Neural cell (in vitro differentiated cells): ENCODE results near the gene VSTM4. TPM values are rescaled to one million over a fixed set of nuclear protein-coding genes. Genes with fewer than 3 reads are reported as not detected.

Source experiments
- H2AFZ ChIP-seq: fragments of 200-600, 300-800 bp; sonication (generic), shearing (Covaris generic); 2 replicates; pipeline ENCODE4 v1.6.0; 2014; ENCODE audit warnings: low read depth, mild to moderate bottlenecking, antibody characterized with exemption, low read length, moderate library complexity
- H3F3A ChIP-seq: fragments of 200-600 bp; shearing (Covaris generic); 2 replicates; pipeline ENCODE4 v1.6.1; 2016; ENCODE audit warnings: mild to moderate bottlenecking, moderate library complexity, mixed read lengths, antibody characterized with exemption, low read length; ENCODE audit not compliant: insufficient read depth, poor library complexity, severe bottlenecking
- H3K27ac ChIP-seq: fragments of 200-600, 300-800 bp; sonication (generic), shearing (Covaris generic); 2 replicates; pipeline ENCODE4 v1.5.1; 2014; ENCODE audit warnings: mild to moderate bottlenecking, low read length, moderate library complexity
- H3K27me3 ChIP-seq: fragments of 300-800, 200-600 bp; sonication (generic), shearing (Covaris generic); 2 replicates; pipeline ENCODE4 v1.6.0; 2014; ENCODE audit warnings: mild to moderate bottlenecking, low read depth, low read length, moderate library complexity; ENCODE audit not compliant: insufficient read depth
- H3K36me3 ChIP-seq: fragments of 300-800, 200-600 bp; sonication (generic), shearing (Covaris generic); 2 replicates; pipeline ENCODE4 v1.5.1; 2014; ENCODE audit warnings: mild to moderate bottlenecking, antibody characterized with exemption, low read length, moderate library complexity; ENCODE audit not compliant: insufficient read depth
- H3K4me2 ChIP-seq: fragments of 300-800, 200-600 bp; sonication (generic), shearing (Covaris generic); 2 replicates; pipeline ENCODE4 v1.6.0; 2014; ENCODE audit warnings: mild to moderate bottlenecking, low read length
- H3K4me3 ChIP-seq: fragments of 300-800, 200-600 bp; sonication (generic), shearing (Covaris generic); 2 replicates; pipeline ENCODE4 v1.5.1; 2014; ENCODE audit warnings: mild to moderate bottlenecking, low read length, moderate library complexity
- H3K79me2 ChIP-seq: fragments of 200-600 bp; shearing (Covaris generic); replicated peaks from 2 replicates; pipeline ENCODE4 v1.6.0; 2014; ENCODE audit warnings: mild to moderate bottlenecking, low read length, moderate library complexity; ENCODE audit not compliant: insufficient read depth
- H3K9ac ChIP-seq: fragments of 300-800, 200-600 bp; sonication (generic), shearing (Covaris generic); 2 replicates; pipeline ENCODE4 v1.6.1; 2016; ENCODE audit warnings: mild to moderate bottlenecking, low read length, mixed read lengths
- H3K9me2 ChIP-seq: fragments of 200-600 bp; shearing (Covaris generic); 2 replicates; pipeline ENCODE4 v1.6.1; 2016; ENCODE audit warnings: mild to moderate bottlenecking, low read length, mixed read lengths; ENCODE audit not compliant: insufficient read depth
- H3K9me3 ChIP-seq: fragments of 200-600, 300-800 bp; sonication (generic), shearing (Covaris generic); 2 replicates; pipeline ENCODE4 v1.6.1; 2016; ENCODE audit warnings: mild to moderate bottlenecking, mixed run types, low read length, moderate library complexity, mixed read lengths
- H4K20me1 ChIP-seq: fragments of 200-600 bp; shearing (Covaris generic); 2 replicates; pipeline ENCODE4 v1.6.1; 2016; ENCODE audit warnings: mild to moderate bottlenecking, mixed run types; ENCODE audit not compliant: insufficient read depth
- EP300 ChIP-seq: fragments of 450-650 bp; conservative IDR thresholded peaks from 2 replicates; pipeline ENCODE4 v1.6.1; 2014; ENCODE audit warnings: antibody characterized with exemption, mild to moderate bottlenecking, moderate library complexity; ENCODE audit not compliant: poor library complexity, severe bottlenecking
- EZH2 ChIP-seq: fragments of 200-600, 300-800 bp; shearing (Covaris generic), sonication (generic); IDR thresholded peaks from 2 replicates; pipeline ENCODE4 v1.6.1; 2014; ENCODE audit warnings: antibody characterized with exemption, low read length, borderline replicate concordance, mild to moderate bottlenecking; ENCODE audit not compliant: insufficient read depth, poor library complexity, severe bottlenecking
- MXI1 ChIP-seq: fragments of 450-650 bp; conservative IDR thresholded peaks from 2 replicates; pipeline ENCODE4 v1.6.1; 2014; ENCODE audit warnings: antibody characterized with exemption, mild to moderate bottlenecking; ENCODE audit not compliant: poor library complexity, severe bottlenecking
- POLR2AphosphoS5 ChIP-seq: IDR thresholded peaks from 2 replicates; pipeline ENCODE4 v1.6.1; 2012
- RAD21 ChIP-seq: fragments of 450-650 bp; conservative IDR thresholded peaks from 2 replicates; pipeline ENCODE4 v1.6.1; 2014; ENCODE audit warnings: antibody characterized with exemption, mild to moderate bottlenecking, moderate library complexity
- SMC3 ChIP-seq: fragments of 450-650 bp; conservative IDR thresholded peaks from 2 replicates; pipeline ENCODE4 v1.6.1; 2014; ENCODE audit warnings: antibody characterized with exemption, mild to moderate bottlenecking, moderate library complexity; ENCODE audit not compliant: poor library complexity
- TAF1 ChIP-seq: IDR thresholded peaks from 2 replicates; pipeline ENCODE4 v1.6.1; 2012; ENCODE audit warnings: low read depth
- polyA plus RNA-seq: library from polyadenylated mRNA; depleted of rRNA; stranded (reverse); fragments of >200 nt; gene quantifications from 2 replicates; pipeline ENCODE4 v1.2.3, GENCODE V29; 2014
- TF ChIP-seq, protein P1 (sequence below): IDR thresholded peaks from 2 replicates; pipeline ENCODE4 v1.6.1; 2012; ENCODE audit warnings: borderline replicate concordance
- TF ChIP-seq, protein P2 (sequence below): fragments of 450-650 bp; IDR thresholded peaks from 2 replicates; pipeline ENCODE4 v1.5.1; 2014; ENCODE audit warnings: antibody characterized with exemption, mild to moderate bottlenecking, moderate library complexity; ENCODE audit not compliant: poor library complexity, severe bottlenecking

The VSTM4 gene
- polyA plus RNA-seq, 1 donor from 2014 or later = 0.52 TPM

DNA sequence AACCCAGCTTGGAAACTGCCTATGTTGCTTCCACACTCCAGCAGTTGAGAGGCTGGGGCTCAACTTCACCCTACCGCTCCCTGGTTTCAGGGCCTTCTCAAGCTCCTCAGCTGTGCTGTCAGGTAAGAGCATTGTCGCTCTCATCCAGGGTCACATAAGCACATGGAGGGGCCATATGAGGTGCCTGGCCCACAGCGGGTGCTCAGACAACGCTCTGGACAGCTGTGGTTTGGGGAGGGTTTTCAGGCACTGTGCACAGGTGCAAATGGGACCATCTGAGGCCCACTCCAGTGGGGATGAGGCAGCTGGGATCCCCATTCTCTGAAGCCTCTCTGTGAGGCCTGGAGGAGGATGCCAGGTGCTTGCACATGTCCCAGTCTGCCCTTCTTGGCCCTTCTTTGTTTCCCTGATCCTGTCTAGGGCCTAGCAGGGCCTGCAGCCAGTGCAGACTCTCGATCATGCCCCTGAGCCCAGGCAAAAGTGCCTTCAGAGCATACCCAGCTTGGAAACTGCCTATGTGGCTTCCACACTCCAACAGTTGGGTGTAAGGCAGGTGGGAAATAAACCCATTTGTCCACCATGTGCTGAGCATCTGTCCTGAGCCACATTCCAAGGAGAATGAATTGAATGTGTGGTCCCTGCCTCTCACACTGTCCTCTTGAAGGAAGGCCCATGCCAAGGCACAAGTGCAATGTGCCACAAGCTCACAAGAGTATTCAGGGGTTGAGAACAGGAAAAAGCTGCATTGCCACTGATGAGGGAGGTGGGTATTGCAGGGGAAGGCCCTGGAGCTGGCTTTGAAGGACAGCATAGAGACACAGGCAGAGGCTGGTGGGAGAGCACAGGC is 40.3 kb downstream of the VSTM4 start:
- Histone ChIP-seq H3F3A (no peaks in the 10 kb centered on the region), H4K20me1 (no peaks in the 10 kb centered on the region), H3K27me3 (no peaks in the 10 kb centered on the region), H3K79me2 (no peaks in the 10 kb centered on the region), H3K9ac (no peak overlapping the region), H2AFZ (no peak overlapping the region), H3K27ac (no peak overlapping the region), H3K36me3 (no peaks in the 10 kb centered on the region), H3K4me2 (no peak overlapping the region), H3K9me3 (no peaks in the 10 kb centered on the region), H3K4me3 (no peak overlapping the region), H3K9me2 (no peaks in the 10 kb centered on the region)
- TF ChIP-seq, protein P1, sequence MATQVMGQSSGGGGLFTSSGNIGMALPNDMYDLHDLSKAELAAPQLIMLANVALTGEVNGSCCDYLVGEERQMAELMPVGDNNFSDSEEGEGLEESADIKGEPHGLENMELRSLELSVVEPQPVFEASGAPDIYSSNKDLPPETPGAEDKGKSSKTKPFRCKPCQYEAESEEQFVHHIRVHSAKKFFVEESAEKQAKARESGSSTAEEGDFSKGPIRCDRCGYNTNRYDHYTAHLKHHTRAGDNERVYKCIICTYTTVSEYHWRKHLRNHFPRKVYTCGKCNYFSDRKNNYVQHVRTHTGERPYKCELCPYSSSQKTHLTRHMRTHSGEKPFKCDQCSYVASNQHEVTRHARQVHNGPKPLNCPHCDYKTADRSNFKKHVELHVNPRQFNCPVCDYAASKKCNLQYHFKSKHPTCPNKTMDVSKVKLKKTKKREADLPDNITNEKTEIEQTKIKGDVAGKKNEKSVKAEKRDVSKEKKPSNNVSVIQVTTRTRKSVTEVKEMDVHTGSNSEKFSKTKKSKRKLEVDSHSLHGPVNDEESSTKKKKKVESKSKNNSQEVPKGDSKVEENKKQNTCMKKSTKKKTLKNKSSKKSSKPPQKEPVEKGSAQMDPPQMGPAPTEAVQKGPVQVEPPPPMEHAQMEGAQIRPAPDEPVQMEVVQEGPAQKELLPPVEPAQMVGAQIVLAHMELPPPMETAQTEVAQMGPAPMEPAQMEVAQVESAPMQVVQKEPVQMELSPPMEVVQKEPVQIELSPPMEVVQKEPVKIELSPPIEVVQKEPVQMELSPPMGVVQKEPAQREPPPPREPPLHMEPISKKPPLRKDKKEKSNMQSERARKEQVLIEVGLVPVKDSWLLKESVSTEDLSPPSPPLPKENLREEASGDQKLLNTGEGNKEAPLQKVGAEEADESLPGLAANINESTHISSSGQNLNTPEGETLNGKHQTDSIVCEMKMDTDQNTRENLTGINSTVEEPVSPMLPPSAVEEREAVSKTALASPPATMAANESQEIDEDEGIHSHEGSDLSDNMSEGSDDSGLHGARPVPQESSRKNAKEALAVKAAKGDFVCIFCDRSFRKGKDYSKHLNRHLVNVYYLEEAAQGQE = no peak
- TF ChIP-seq EP300 = no peak
- TF ChIP-seq EZH2 = no peak
- no peak for TF ChIP-seq MXI1
- no peak for TF ChIP-seq SMC3
- TF ChIP-seq, protein P2, sequence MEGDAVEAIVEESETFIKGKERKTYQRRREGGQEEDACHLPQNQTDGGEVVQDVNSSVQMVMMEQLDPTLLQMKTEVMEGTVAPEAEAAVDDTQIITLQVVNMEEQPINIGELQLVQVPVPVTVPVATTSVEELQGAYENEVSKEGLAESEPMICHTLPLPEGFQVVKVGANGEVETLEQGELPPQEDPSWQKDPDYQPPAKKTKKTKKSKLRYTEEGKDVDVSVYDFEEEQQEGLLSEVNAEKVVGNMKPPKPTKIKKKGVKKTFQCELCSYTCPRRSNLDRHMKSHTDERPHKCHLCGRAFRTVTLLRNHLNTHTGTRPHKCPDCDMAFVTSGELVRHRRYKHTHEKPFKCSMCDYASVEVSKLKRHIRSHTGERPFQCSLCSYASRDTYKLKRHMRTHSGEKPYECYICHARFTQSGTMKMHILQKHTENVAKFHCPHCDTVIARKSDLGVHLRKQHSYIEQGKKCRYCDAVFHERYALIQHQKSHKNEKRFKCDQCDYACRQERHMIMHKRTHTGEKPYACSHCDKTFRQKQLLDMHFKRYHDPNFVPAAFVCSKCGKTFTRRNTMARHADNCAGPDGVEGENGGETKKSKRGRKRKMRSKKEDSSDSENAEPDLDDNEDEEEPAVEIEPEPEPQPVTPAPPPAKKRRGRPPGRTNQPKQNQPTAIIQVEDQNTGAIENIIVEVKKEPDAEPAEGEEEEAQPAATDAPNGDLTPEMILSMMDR = no peak
- no peak for TF ChIP-seq TAF1
- TF ChIP-seq POLR2AphosphoS5 = no peak
- no peak for TF ChIP-seq RAD21

DNA sequence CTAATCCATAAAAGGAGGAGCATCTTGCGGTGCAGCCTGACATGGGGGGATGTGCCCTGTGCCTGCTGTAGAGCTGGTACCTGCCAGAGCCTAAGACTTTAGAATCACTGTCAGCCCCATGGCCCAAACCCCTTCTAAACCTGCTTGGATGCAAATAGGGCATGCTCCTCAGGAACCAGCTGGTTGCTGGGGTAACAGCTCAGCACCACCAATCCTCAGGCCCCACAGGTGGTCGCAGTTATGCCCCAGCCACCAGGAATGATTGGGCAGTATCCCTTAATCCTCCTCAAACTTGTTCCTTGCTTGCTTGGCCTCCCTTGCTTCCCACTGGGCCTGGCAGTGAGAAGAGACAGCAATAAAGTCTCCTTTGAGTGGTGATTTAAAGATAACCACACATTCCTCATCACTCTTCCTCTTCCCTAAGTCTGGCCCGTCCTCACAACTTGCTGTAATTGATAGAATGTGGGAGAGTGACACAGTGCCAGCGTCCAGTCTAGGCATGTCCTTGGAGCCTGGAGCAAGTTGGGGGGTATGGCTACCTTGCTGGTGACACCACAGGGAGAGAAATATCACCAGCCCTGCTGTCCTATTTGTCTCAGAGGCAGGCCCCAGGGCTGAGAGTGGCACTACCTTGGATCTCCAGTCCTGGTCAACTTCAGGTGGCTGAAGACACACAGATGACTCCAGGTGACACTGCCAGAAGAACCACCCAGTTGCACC is 43.0 kb downstream of the VSTM4 start:
- no peaks in the 10 kb centered on the region for H3K27me3 ChIP-seq

More for the DNA sequence above, 43.0 kb downstream of the VSTM4 start:
- Histone ChIP-seq H4K20me1 (no peaks in the 10 kb centered on the region), H3K79me2 (no peaks in the 10 kb centered on the region), H3K27ac (no peak overlapping the region), H3F3A (no peaks in the 10 kb centered on the region), H3K9ac (no peak overlapping the region), H2AFZ (no peak overlapping the region), H3K4me2 (no peak overlapping the region), H3K9me2 (no peaks in the 10 kb centered on the region), H3K4me3 (no peak overlapping the region), H3K9me3 (peaks cover 2% of the 10 kb centered on the region), H3K36me3 (no peaks in the 10 kb centered on the region)
- no peak for TF ChIP-seq SMC3
- no peak for TF ChIP-seq MXI1
